Type B pancreatic cell (in vitro differentiated cells): ENCODE measurements around the gene FAAP20. TPM values are rescaled to one million over a fixed set of nuclear protein-coding genes. Genes with fewer than 3 reads are reported as not detected.

Experiments
- DNase-seq: peaks from one replicate; pipeline ENCODE4 v3.0.0; 2021; ENCODE audit warnings: mixed read lengths; ENCODE audit not compliant: unreplicated experiment; ENCODE audit errors: extremely low spot score
- H3K27ac Mint-ChIP-seq: 2 replicates; pipeline ENCODE4 v1.8.0; 2021; ENCODE audit warnings: mild to moderate bottlenecking, mixed read lengths
- H3K27me3 Mint-ChIP-seq: 2 replicates; pipeline ENCODE4 v1.8.0; 2021; ENCODE audit warnings: mixed read lengths
- H3K36me3 Mint-ChIP-seq: 2 replicates; pipeline ENCODE4 v1.8.0; 2021; ENCODE audit warnings: mixed read lengths
- H3K4me1 Mint-ChIP-seq: one replicate; pipeline ENCODE4 v1.8.0; 2021; ENCODE audit warnings: mixed read lengths; ENCODE audit not compliant: unreplicated experiment
- H3K4me3 Mint-ChIP-seq: 2 replicates; pipeline ENCODE4 v1.8.0; 2021; ENCODE audit warnings: mild to moderate bottlenecking, mixed read lengths
- H3K9me3 Mint-ChIP-seq: 2 replicates; pipeline ENCODE4 v1.8.0; 2021; ENCODE audit warnings: mixed read lengths
- total RNA-seq: library from RNA; stranded (reverse); gene quantifications from 2 replicates; pipeline ENCODE4 v1.2.1, GENCODE V29; 2021; ENCODE audit warnings: low replicate concordance
- TF ChIP-seq, protein P1 (sequence below): fragments of 200-600 bp; sonication (generic); conservative IDR thresholded peaks from 2 replicates; pipeline ENCODE4 v1.5.0; 2021; ENCODE audit warnings: antibody characterized with exemption, mild to moderate bottlenecking

The FAAP20 gene
- total RNA-seq, 1 donor from 2014 or later = 73.8 TPM

DNA sequence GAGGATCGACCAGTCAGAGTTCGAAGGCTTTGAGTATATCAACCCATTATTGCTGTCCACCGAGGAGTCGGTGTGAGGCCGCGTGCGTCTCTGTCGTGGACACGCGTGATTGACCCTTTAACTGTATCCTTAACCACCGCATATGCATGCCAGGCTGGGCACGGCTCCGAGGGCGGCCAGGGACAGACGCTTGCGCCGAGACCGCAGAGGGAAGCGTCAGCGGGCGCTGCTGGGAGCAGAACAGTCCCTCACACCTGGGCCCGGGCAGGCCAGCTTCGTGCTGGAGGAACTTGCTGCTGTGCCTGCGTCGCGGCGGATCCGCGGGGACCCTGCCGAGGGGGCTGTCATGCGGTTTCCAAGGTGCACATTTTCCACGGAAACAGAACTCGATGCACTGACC lies 9.6 kb downstream of the FAAP20 start:
- H3K36me3 Mint-ChIP-seq = peaks cover 6% of the 10 kb centered on the region
- no peak overlapping the region for H3K4me3 Mint-ChIP-seq
- no peaks in the 10 kb centered on the region for H3K9me3 Mint-ChIP-seq
- no peak overlapping the region for H3K27ac Mint-ChIP-seq
- no peak for DNase-seq
- H3K4me1 Mint-ChIP-seq = no peaks in the 10 kb centered on the region
- H3K27me3 Mint-ChIP-seq = no peaks in the 10 kb centered on the region
- TF ChIP-seq, protein P1, sequence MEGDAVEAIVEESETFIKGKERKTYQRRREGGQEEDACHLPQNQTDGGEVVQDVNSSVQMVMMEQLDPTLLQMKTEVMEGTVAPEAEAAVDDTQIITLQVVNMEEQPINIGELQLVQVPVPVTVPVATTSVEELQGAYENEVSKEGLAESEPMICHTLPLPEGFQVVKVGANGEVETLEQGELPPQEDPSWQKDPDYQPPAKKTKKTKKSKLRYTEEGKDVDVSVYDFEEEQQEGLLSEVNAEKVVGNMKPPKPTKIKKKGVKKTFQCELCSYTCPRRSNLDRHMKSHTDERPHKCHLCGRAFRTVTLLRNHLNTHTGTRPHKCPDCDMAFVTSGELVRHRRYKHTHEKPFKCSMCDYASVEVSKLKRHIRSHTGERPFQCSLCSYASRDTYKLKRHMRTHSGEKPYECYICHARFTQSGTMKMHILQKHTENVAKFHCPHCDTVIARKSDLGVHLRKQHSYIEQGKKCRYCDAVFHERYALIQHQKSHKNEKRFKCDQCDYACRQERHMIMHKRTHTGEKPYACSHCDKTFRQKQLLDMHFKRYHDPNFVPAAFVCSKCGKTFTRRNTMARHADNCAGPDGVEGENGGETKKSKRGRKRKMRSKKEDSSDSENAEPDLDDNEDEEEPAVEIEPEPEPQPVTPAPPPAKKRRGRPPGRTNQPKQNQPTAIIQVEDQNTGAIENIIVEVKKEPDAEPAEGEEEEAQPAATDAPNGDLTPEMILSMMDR = no peak

DNA sequence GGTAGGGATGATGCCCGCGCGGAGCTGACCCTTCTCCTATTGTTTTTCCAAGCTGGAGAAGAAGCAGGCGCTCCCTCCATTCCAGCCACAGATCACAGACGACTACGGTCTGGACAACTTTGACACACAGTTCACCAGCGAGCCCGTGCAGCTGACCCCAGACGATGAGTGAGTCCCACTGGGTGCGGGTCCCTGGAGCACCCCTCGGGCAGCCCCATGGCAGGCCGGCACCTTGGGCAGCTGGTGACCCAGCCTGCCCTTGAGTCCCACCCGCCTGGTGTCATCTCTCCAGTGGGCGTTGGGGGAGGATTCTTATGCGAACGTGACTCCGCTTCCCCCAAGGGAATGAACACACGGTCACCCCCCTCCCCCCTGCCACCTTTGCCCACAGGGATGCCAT lies 10.0 kb downstream of the FAAP20 start:
- no peaks in the 10 kb centered on the region for H3K9me3 Mint-ChIP-seq
- H3K27ac Mint-ChIP-seq = no peak overlapping the region
- DNase-seq = no peak
- H3K36me3 Mint-ChIP-seq = peaks cover 6% of the 10 kb centered on the region
- TF ChIP-seq, protein P1 = no peak
- H3K27me3 Mint-ChIP-seq = no peaks in the 10 kb centered on the region
- H3K4me1 Mint-ChIP-seq = peaks cover 2% of the 10 kb centered on the region
- H3K4me3 Mint-ChIP-seq = no peak overlapping the region

DNA sequence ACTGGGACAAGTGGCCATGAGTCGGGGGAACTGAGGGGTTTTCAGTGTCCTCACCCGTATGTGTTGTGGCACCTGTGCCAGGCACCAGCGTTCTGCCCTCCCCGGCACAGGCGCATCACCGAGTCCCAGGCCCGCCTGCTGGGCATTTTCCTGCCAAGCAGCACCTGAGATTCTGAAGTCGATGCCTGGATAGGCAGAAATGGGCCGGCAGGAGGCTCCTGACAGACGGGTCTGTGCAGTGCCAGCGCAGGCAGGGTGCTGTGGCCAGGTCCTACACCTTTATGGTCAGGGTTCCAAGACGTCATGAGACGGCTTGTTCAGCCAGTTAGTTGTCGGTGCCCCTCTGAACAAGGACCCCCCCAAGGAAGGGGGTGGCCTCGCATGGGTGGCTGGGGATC lies 10.6 kb downstream of the FAAP20 start:
- no peak overlapping the region for H3K4me3 Mint-ChIP-seq
- H3K9me3 Mint-ChIP-seq = no peaks in the 10 kb centered on the region
- H3K27ac Mint-ChIP-seq = no peak overlapping the region
- DNase-seq = no peak
- peaks cover 6% of the 10 kb centered on the region for H3K36me3 Mint-ChIP-seq
- no peaks in the 10 kb centered on the region for H3K27me3 Mint-ChIP-seq
- TF ChIP-seq, protein P1 = no peak
- H3K4me1 Mint-ChIP-seq = peaks cover 5% of the 10 kb centered on the region

DNA sequence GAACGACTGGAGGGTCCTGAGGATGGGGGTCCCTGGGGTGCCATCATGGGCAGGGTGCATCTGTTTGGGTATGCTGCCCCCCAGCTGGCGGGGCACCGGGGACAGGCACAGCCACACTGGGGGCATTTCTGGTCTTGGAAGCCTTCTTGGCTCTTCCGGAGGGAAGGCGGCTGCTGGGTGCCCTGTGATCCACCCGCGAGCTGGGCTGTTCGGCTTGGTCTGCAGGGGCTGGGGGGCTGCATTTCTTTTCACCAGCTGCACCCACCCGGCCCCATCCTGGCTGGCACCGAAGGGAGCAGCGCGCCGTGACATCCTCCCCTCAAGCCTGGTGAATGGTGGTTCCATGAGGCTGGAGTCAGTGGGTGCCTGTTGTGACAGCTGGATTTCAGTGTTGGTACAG lies 12.2 kb downstream of the FAAP20 start:
- Mint-ChIP-seq H3K27me3 (no peaks in the 10 kb centered on the region), H3K9me3 (no peaks in the 10 kb centered on the region), H3K4me1 (peaks cover 5% of the 10 kb centered on the region), H3K4me3 (no peak overlapping the region), H3K27ac (no peak overlapping the region), H3K36me3 (peaks cover 6% of the 10 kb centered on the region)
- TF ChIP-seq, protein P1 = no peak
- DNase-seq = no peak

DNA sequence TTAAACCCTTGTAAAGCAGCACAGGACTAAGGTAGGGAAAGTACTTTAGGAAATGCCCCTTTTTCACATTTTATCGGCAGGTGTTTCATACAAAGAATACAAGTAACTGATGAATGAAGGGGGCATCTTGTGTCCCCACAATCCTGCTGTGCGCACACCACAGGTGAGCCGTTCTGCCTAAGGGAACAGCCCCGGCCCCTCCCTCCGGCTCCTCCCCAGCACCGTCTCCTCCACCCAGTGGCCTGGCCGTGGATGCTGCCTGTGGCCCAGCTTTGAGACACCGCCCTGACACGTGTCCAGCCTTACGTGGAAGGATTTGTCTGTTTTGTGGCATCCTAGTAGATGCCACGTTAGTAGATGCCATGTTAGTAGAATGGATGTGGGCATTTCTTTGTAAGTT lies 12.8 kb downstream of the FAAP20 start:
- Mint-ChIP-seq H3K4me1 (peaks cover 5% of the 10 kb centered on the region), H3K4me3 (no peak overlapping the region), H3K9me3 (no peaks in the 10 kb centered on the region), H3K27ac (no peak overlapping the region), H3K36me3 (peaks cover 6% of the 10 kb centered on the region), H3K27me3 (no peaks in the 10 kb centered on the region)
- DNase-seq = no peak
- TF ChIP-seq, protein P1 = no peak

DNA sequence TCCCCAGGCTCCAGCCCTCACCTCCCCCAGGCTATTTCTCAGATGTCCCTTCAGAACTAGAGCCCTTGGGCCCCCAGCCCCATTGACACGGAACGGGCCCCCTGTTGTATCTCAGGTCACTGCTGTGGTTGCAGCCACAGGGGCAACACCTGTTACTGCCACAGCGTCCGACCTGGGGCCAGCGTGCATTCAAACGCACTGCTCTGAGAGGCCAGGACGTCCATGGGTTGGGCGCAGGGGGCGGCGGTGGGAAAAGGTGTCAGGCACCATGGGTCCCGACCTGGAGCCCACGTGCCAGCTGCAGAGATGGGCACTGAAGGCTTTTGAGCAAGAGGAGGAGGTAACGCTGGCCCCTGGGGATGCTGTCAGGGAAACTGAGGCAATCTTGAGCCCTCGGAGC lies 13.3 kb downstream of the FAAP20 start:
- Mint-ChIP-seq H3K9me3 (no peaks in the 10 kb centered on the region), H3K27ac (no peak overlapping the region), H3K36me3 (peaks cover 6% of the 10 kb centered on the region), H3K27me3 (no peaks in the 10 kb centered on the region), H3K4me1 (peaks cover 6% of the 10 kb centered on the region), H3K4me3 (no peak overlapping the region)
- no peak for DNase-seq
- TF ChIP-seq, protein P1 = no peak
